Caco-2 (cell line): ENCODE measurements around the gene HMX2. TPM values are rescaled to one million over a fixed set of nuclear protein-coding genes. Genes with fewer than 3 reads are reported as not detected.

Experiments
- BruUV-seq: library from RNA; stranded (reverse); fragments of 400-500 nt; replicated peaks from 2 replicates; lab custom pipeline; 2021; lab: Mats Ljungman, UMichigan
- CTCF ChIA-PET: fragments of 300-600 bp; sonication (Branson Sonifier 250); formaldehyde crosslinking; loops from one replicate; lab custom pipeline; 2022; ENCODE audit warnings: antibody characterized with exemption; lab: Charles Lee
- POLR2A ChIA-PET: fragments of 300-600 bp; sonication (Branson Sonifier 250); formaldehyde crosslinking; loops from one replicate; lab custom pipeline; 2022; ENCODE audit warnings: antibody characterized with exemption; lab: Charles Lee
- DNase-seq, 2 experiments: peaks; one replicate each; pipeline versions ENCODE4 v3.0.0 to v3.0.0-alpha.2; 2020 to 2022
- H3K27me3 ChIP-seq: replicated peaks from 2 replicates; pipeline ENCODE4 v1.6.0; 2011; ENCODE audit warnings: low read length; ENCODE audit not compliant: control insufficient read depth, insufficient read depth
- H3K36me3 ChIP-seq: 2 replicates; pipeline ENCODE4 v1.5.1; 2011; ENCODE audit warnings: low read length; ENCODE audit not compliant: control insufficient read depth, insufficient read depth
- H3K4me1 ChIP-seq: fragments of 250-450 bp; sonication (Bioruptor Pico); 2 replicates; pipeline ENCODE4 v1.5.1; 2020; ENCODE audit warnings: mild to moderate bottlenecking
- H3K4me3 ChIP-seq: 2 replicates; pipeline ENCODE4 v1.5.1; 2011; ENCODE audit warnings: low read depth, mild to moderate bottlenecking, control low read depth, low read length
- H3K9me3 ChIP-seq: fragments of 250-450 bp; sonication (Bioruptor Pico); 2 replicates; pipeline ENCODE4 v1.5.1; 2020; ENCODE audit warnings: mild to moderate bottlenecking, moderate library complexity
- H3K27ac Mint-ChIP-seq: one replicate; pipeline ENCODE4 v1.8.0; 2022; ENCODE audit warnings: mixed read lengths; ENCODE audit not compliant: unreplicated experiment
- H3K27me3 Mint-ChIP-seq: one replicate; pipeline ENCODE4 v1.8.0; 2022; ENCODE audit warnings: mixed read lengths; ENCODE audit not compliant: insufficient read depth, unreplicated experiment
- H3K36me3 Mint-ChIP-seq: one replicate; pipeline ENCODE4 v1.8.0; 2022; ENCODE audit warnings: mild to moderate bottlenecking, mixed read lengths; ENCODE audit not compliant: insufficient read depth, unreplicated experiment
- H3K4me1 Mint-ChIP-seq: one replicate; pipeline ENCODE4 v1.8.0; 2022; ENCODE audit warnings: low read depth, mixed read lengths; ENCODE audit not compliant: unreplicated experiment
- H3K4me3 Mint-ChIP-seq: one replicate; pipeline ENCODE4 v1.8.0; 2022; ENCODE audit warnings: mild to moderate bottlenecking, moderate library complexity, mixed read lengths; ENCODE audit not compliant: unreplicated experiment
- H3K9me3 Mint-ChIP-seq: one replicate; pipeline ENCODE4 v1.8.0; 2022; ENCODE audit warnings: mixed read lengths; ENCODE audit not compliant: unreplicated experiment
- CTCF ChIP-seq, 2 experiments: fragments of 200-600 bp in 1 of 2; IDR thresholded peaks; 1 replicate in 1 of 2; 2 replicates in 1 of 2; pipeline versions ENCODE4 v1.5.1 to v1.8.0; 2011 to 2022; ENCODE audit warnings: antibody characterized with exemption in 1 of 2, control low read depth in 1 of 2, inconsistent platforms in 1 of 2, low read depth in 1 of 2, low read length in 1 of 2, mild to moderate bottlenecking in 1 of 2, moderate library complexity in 1 of 2; ENCODE audit not compliant: insufficient read depth in 1 of 2, severe bottlenecking in 1 of 2, unreplicated experiment in 1 of 2
- intact Hi-C: fragments of 100-400 bp; cut with micrococcal nuclease; formaldehyde crosslinking; loops from one replicate; pipeline ENCODE4 v1.10.0; 2022; ENCODE audit not compliant: unreplicated experiment
- total RNA-seq: library from RNA; stranded (reverse); gene quantifications from 2 replicates; pipeline ENCODE4 v1.2.3, GENCODE V29; 2022

HMX2 gene
- total RNA-seq, 1 experiment from 2014 or later = 1.4 TPM

- H3K27me3 ChIP-seq = no peaks in the 10 kb centered on the region
- Mint-ChIP-seq H3K4me1 (no peaks in the 10 kb centered on the region), H3K4me3 (no peak overlapping the region), H3K27me3 (peaks cover 10% of the 10 kb centered on the region), H3K9me3 (no peaks in the 10 kb centered on the region), H3K36me3 (no peaks in the 10 kb centered on the region), H3K27ac (no peak overlapping the region)
- no peaks in the 10 kb centered on the region for H3K9me3 ChIP-seq
- H3K4me3 ChIP-seq = no peak overlapping the region
- no peaks in the 10 kb centered on the region for H3K4me1 ChIP-seq
- CTCF ChIA-PET = no interaction called here
- no TSS peak for BruUV-seq
- DNase-seq = no peak
- H3K36me3 ChIP-seq = no peaks in the 10 kb centered on the region
- intact Hi-C loops = no loop called here
- POLR2A ChIA-PET = no interaction called here
- no peak for TF ChIP-seq CTCF (IDR thresholded peaks at IDR 0.05; ENCODE audit: insufficient read depth in 1 of 2, low read depth in 1 of 2, low read length in 1 of 2, severe bottlenecking in 1 of 2, unreplicated experiment in 1 of 2)
Measured at GRCh38 chr10:123109466-123109865, 38.5 kb upstream of the HMX2 start.

GRCh38 chr10:123117644-123118417 is 30.1 kb upstream of the HMX2 start:
- no peak overlapping the region for H3K27ac Mint-ChIP-seq
- no peaks in the 10 kb centered on the region for H3K36me3 Mint-ChIP-seq
- H3K27me3 Mint-ChIP-seq = peaks cover 6% of the 10 kb centered on the region
- no peak overlapping the region for H3K4me3 Mint-ChIP-seq
- BruUV-seq = no TSS peak
- no peaks in the 10 kb centered on the region for H3K9me3 Mint-ChIP-seq
- ChIA-PET CTCF (no interaction called here), POLR2A (no interaction called here)
- no peak for TF ChIP-seq CTCF (IDR thresholded peaks at IDR 0.05; ENCODE audit: insufficient read depth in 1 of 2, low read depth in 1 of 2, low read length in 1 of 2, severe bottlenecking in 1 of 2, unreplicated experiment in 1 of 2)
- intact Hi-C loops = no loop called here
- Histone ChIP-seq H3K27me3 (no peaks in the 10 kb centered on the region; the same call in none of the 2 replicates), H3K9me3 (no peaks in the 10 kb centered on the region), H3K36me3 (no peaks in the 10 kb centered on the region), H3K4me1 (no peaks in the 10 kb centered on the region), H3K4me3 (no peak overlapping the region)
- no peak for DNase-seq
- H3K4me1 Mint-ChIP-seq = no peaks in the 10 kb centered on the region

- no peak overlapping the region for H3K4me3 ChIP-seq
- no peaks in the 10 kb centered on the region; the same call in none of the 2 replicates for H3K27me3 ChIP-seq
- no peak overlapping the region for H3K27ac Mint-ChIP-seq
- TF ChIP-seq CTCF (IDR thresholded peaks at IDR 0.05; ENCODE audit: insufficient read depth in 1 of 2, low read depth in 1 of 2, low read length in 1 of 2, severe bottlenecking in 1 of 2, unreplicated experiment in 1 of 2) = no peak
- H3K9me3 Mint-ChIP-seq = no peaks in the 10 kb centered on the region
- no peaks in the 10 kb centered on the region for H3K36me3 ChIP-seq
- CTCF ChIA-PET = no interaction called here
- H3K4me1 ChIP-seq = no peaks in the 10 kb centered on the region
- intact Hi-C loops = no loop called here
- H3K27me3 Mint-ChIP-seq = peaks cover 6% of the 10 kb centered on the region
- no TSS peak for BruUV-seq
- no peaks in the 10 kb centered on the region for H3K9me3 ChIP-seq
- H3K4me3 Mint-ChIP-seq = no peak overlapping the region
- H3K36me3 Mint-ChIP-seq = no peaks in the 10 kb centered on the region
- POLR2A ChIA-PET = interaction anchor here (0.6 kb wide), 1 partner anchor 62 kb away, joined by 12 read pairs; no protein-coding TSS in a partner anchor
- no peaks in the 10 kb centered on the region for H3K4me1 Mint-ChIP-seq
- no peak for DNase-seq
Measured at GRCh38 chr10:123119081-123119480, 28.9 kb upstream of the HMX2 start.
